ENCODE measurements around the gene QPCTL.

QPCTL gene

GRCh38 chr19:45670670-45671453 lies 21.6 kb upstream of the QPCTL start:
- ChIA-PET CTCF (interaction anchor here (1.4 to 2.5 kb wide), 2 partner anchors 10 to 28 kb away, joined by 4 to 18 read pairs; no protein-coding TSS in a partner anchor), POLR2A (no interaction called here)
- no peak for DNase-seq (ENCODE audit: low read depth, low spot score)
- no peak for TF ChIP-seq CTCF (IDR thresholded peaks at IDR 0.05; ENCODE audit: insufficient read depth, low read length, missing control alignments)
- H3K4me3 ChIP-seq (ENCODE audit: low read depth, low read length): no peak overlapping the region; the same call in 1 of the 2 replicates

GRCh38 chr19:45674946-45675345 lies 17.5 kb upstream of the QPCTL start:
- no peak overlapping the region for H3K4me3 ChIP-seq (ENCODE audit: low read depth, low read length)
- POLR2A ChIA-PET: no interaction called here
- no peak for TF ChIP-seq CTCF (IDR thresholded peaks at IDR 0.05; ENCODE audit: insufficient read depth, low read length, missing control alignments)
- no peak for DNase-seq (ENCODE audit: low read depth, low spot score)
- CTCF ChIA-PET: interaction anchor here (0.7 kb wide), 1 partner anchor 14 kb away, joined by 3 read pairs; no protein-coding TSS in a partner anchor

GRCh38 chr19:45676851-45677263 lies 15.6 kb upstream of the QPCTL start:
- CTCF ChIA-PET: interaction anchor here (1.0 to 9.8 kb wide), 3 partner anchors 15 to 191 kb away, joined by 4 to 122 read pairs (median 6); partner anchors contain the start of genes QPCTL and SNRPD2
- TF ChIP-seq CTCF (IDR thresholded peaks at IDR 0.05; ENCODE audit: insufficient read depth, low read length, missing control alignments): no peak
- POLR2A ChIA-PET: no interaction called here
- DNase-seq (ENCODE audit: low read depth, low spot score): no peak
- H3K4me3 ChIP-seq (ENCODE audit: low read depth, low read length): peak overlapping the region; percentile 34

- peak overlapping the region; percentile 34 for H3K4me3 ChIP-seq (ENCODE audit: low read depth, low read length)
- DNase-seq (ENCODE audit: low read depth, low spot score): no peak
- TF ChIP-seq CTCF (IDR thresholded peaks at IDR 0.05; ENCODE audit: insufficient read depth, low read length, missing control alignments): no peak
- ChIA-PET POLR2A (interaction anchor here (0.6 kb wide), 1 partner anchor 12 kb away, joined by 5 read pairs; no protein-coding TSS in a partner anchor), CTCF (interaction anchor here (0.9 to 9.8 kb wide), 5 partner anchors 8 to 238 kb away, joined by 3 to 122 read pairs (median 5); partner anchors contain the start of genes QPCTL and SNRPD2)
These were observed 14.9 kb upstream of the QPCTL start for GRCh38 chr19:45677351-45678230.

GRCh38 chr19:45681391-45682015 lies 11.0 kb upstream of the QPCTL start:
- peak; percentile 95 for TF ChIP-seq CTCF (IDR thresholded peaks at IDR 0.05; ENCODE audit: insufficient read depth, low read length, missing control alignments)
- DNase-seq (ENCODE audit: low read depth, low spot score): no peak
- POLR2A ChIA-PET: no interaction called here
- peak overlapping the region; percentile 43 for H3K4me3 ChIP-seq (ENCODE audit: low read depth, low read length)
- CTCF ChIA-PET: interaction anchor here (0.6 to 9.8 kb wide), 22 partner anchors 10 to 242 kb away, joined by 3 to 122 read pairs (median 4); partner anchors contain the start of genes GIPR, QPCTL and SNRPD2
